HG03280 (cell line): ENCODE data around the gene XYLT2.
"Not testable (repeated sequence)": the region's sequence is repeated elsewhere in the genome, so short reads cannot be mapped to it uniquely, and the experiment has no call there.

Experiments
- ATAC-seq: cut with Tn5 transposase; IDR thresholded peaks from one replicate; pipeline ENCODE4 v1.9.1; 2021; ENCODE audit warnings: mild to moderate bottlenecking, moderate library complexity; ENCODE audit not compliant: unreplicated experiment

Gene XYLT2

GRCh38 chr17:50319306-50320004 is 26.5 kb upstream of the XYLT2 start:
- no peak for ATAC-seq

- no peak for ATAC-seq
Observed at GRCh38 chr17:50322271-50322670, 23.7 kb upstream of the XYLT2 start.

GRCh38 chr17:50323060-50323459 is 22.9 kb upstream of the XYLT2 start:
- ATAC-seq, result no peak

GRCh38 chr17:50325906-50326305 is 20.0 kb upstream of the XYLT2 start:
- no peak for ATAC-seq

GRCh38 chr17:50326831-50327364 is 19.0 kb upstream of the XYLT2 start:
- no peak for ATAC-seq

- ATAC-seq, result no peak
Observed at GRCh38 chr17:50328363-50329325, 17.3 kb upstream of the XYLT2 start.

GRCh38 chr17:50329716-50330115 is 16.2 kb upstream of the XYLT2 start:
- ATAC-seq, result no peak

GRCh38 chr17:50330151-50330775 is 15.7 kb upstream of the XYLT2 start:
- ATAC-seq, result no peak

GRCh38 chr17:50331085-50331791 is 14.7 kb upstream of the XYLT2 start:
- ATAC-seq, result no peak

GRCh38 chr17:50332196-50332595 is 13.7 kb upstream of the XYLT2 start:
- no peak for ATAC-seq

GRCh38 chr17:50333291-50334057 is 12.5 kb upstream of the XYLT2 start:
- ATAC-seq, result not testable (repeated sequence)

GRCh38 chr17:50337956-50338355 is 8.0 kb upstream of the XYLT2 start:
- ATAC-seq, result no peak

- no peak for ATAC-seq
Observed at GRCh38 chr17:50338645-50339044, 7.3 kb upstream of the XYLT2 start.

GRCh38 chr17:50339381-50339780 is 6.5 kb upstream of the XYLT2 start:
- ATAC-seq, result no peak

GRCh38 chr17:50344731-50345365 is 1.1 kb upstream of the XYLT2 start:
- no peak for ATAC-seq

GRCh38 chr17:50346313-50347116 is 589 bp downstream of the XYLT2 start:
- peak; percentile 42 for ATAC-seq

- no peak for ATAC-seq
Observed at GRCh38 chr17:50347117-50347893, 1.4 kb downstream of the XYLT2 start.

GRCh38 chr17:50347894-50348291 is 2.0 kb downstream of the XYLT2 start:
- no peak for ATAC-seq
